H9 (cell line): ENCODE results near the gene GYG1. TPM values are rescaled to one million over a fixed set of nuclear protein-coding genes. Genes with fewer than 3 reads are reported as not detected.

Experiments
- DNase-seq: peaks from one replicate; pipeline ENCODE4 v3.0.0-alpha.2; 2017
- H2AFZ ChIP-seq: one replicate; pipeline ENCODE4 v1.6.1; 2013; ENCODE audit warnings: mild to moderate bottlenecking, low read length, control low read depth, moderate library complexity
- H2AK5ac ChIP-seq: 2 replicates; pipeline ENCODE4 v1.6.1; 2013; ENCODE audit warnings: low read length, control low read depth, mixed read lengths; ENCODE audit not compliant: insufficient read length
- H2BK120ac ChIP-seq: one replicate; pipeline ENCODE4 v1.6.1; 2013; ENCODE audit warnings: low read depth, mild to moderate bottlenecking, low read length, control low read depth, inconsistent platforms; ENCODE audit not compliant: poor library complexity, severe bottlenecking
- H2BK12ac ChIP-seq: 2 replicates; pipeline ENCODE4 v1.6.1; 2013; ENCODE audit warnings: low read length, control low read depth, mixed read lengths, low read depth; ENCODE audit not compliant: insufficient read length
- H2BK15ac ChIP-seq: 2 replicates; pipeline ENCODE4 v1.6.1; 2013; ENCODE audit warnings: low read depth, low read length, control low read depth
- H2BK20ac ChIP-seq: one replicate; pipeline ENCODE4 v1.6.1; 2013; ENCODE audit warnings: low read depth, mild to moderate bottlenecking, low read length, control low read depth, inconsistent platforms; ENCODE audit not compliant: poor library complexity, severe bottlenecking
- H2BK5ac ChIP-seq: 2 replicates; pipeline ENCODE4 v1.6.1; 2013; ENCODE audit warnings: low read length, control low read depth, mixed read lengths; ENCODE audit not compliant: insufficient read length
- H3K14ac ChIP-seq: 2 replicates; pipeline ENCODE4 v1.6.1; 2013; ENCODE audit warnings: low read length, control low read depth; ENCODE audit not compliant: insufficient read depth
- H3K18ac ChIP-seq: 2 replicates; pipeline ENCODE4 v1.6.1; 2013; ENCODE audit warnings: low read depth, mild to moderate bottlenecking, mixed read lengths, low read length, control low read depth; ENCODE audit not compliant: insufficient read length
- H3K23ac ChIP-seq: 2 replicates; pipeline ENCODE4 v1.6.1; 2013; ENCODE audit warnings: low read length, control low read depth, mixed read lengths, low read depth; ENCODE audit not compliant: insufficient read length
- H3K23me2 ChIP-seq: 2 replicates; pipeline ENCODE4 v1.6.1; 2013; ENCODE audit warnings: low read depth, mild to moderate bottlenecking, mixed read lengths, low read length, control low read depth; ENCODE audit not compliant: insufficient read length, poor library complexity, severe bottlenecking
- H3K27ac ChIP-seq: 2 replicates; pipeline ENCODE4 v1.5.1; 2013; ENCODE audit warnings: low read length, control low read depth, mixed read lengths, low read depth; ENCODE audit not compliant: insufficient read length
- H3K27me3 ChIP-seq: 2 replicates; pipeline ENCODE4 v1.6.1; 2013; ENCODE audit warnings: low read length, control low read depth, inconsistent platforms; ENCODE audit not compliant: insufficient read depth
- H3K4ac ChIP-seq: 2 replicates; pipeline ENCODE4 v1.6.1; 2013; ENCODE audit warnings: low read depth, mild to moderate bottlenecking, control low read depth, inconsistent platforms, low read length, moderate library complexity
- H3K4me1 ChIP-seq: 2 replicates; pipeline ENCODE4 v1.6.1; 2013; ENCODE audit warnings: low read length, control low read depth, inconsistent platforms; ENCODE audit not compliant: insufficient read depth
- H3K4me2 ChIP-seq: 2 replicates; pipeline ENCODE4 v1.6.1; 2013; ENCODE audit warnings: low read length, control low read depth, mixed read lengths; ENCODE audit not compliant: insufficient read length, insufficient read depth
- H3K56ac ChIP-seq: 2 replicates; pipeline ENCODE4 v1.6.1; 2013; ENCODE audit warnings: low read depth, mild to moderate bottlenecking, mixed read lengths, low read length, control low read depth; ENCODE audit not compliant: insufficient read length
- H3K79me1 ChIP-seq: 2 replicates; pipeline ENCODE4 v1.6.1; 2013; ENCODE audit warnings: low read depth, mild to moderate bottlenecking, moderate library complexity, low read length, control low read depth, inconsistent platforms; ENCODE audit not compliant: insufficient read depth, poor library complexity, severe bottlenecking
- H3K79me2 ChIP-seq: 2 replicates; pipeline ENCODE4 v1.6.1; 2013; ENCODE audit warnings: low read length, control low read depth, inconsistent platforms; ENCODE audit not compliant: insufficient read depth
- H3K9ac ChIP-seq: 2 replicates; pipeline ENCODE4 v1.6.1; 2013; ENCODE audit warnings: low read length, control low read depth, mixed read lengths; ENCODE audit not compliant: insufficient read length; ENCODE audit errors: extremely low read depth
- H3K9me3 ChIP-seq: one replicate; pipeline ENCODE4 v1.6.1; 2013; ENCODE audit warnings: low read depth, low read length, inconsistent platforms; ENCODE audit not compliant: control insufficient read depth
- H3T11ph ChIP-seq: one replicate; pipeline ENCODE4 v1.6.1; 2013; ENCODE audit warnings: mild to moderate bottlenecking, low read length, control low read depth, inconsistent platforms
- H4K20me1 ChIP-seq: one replicate; pipeline ENCODE4 v1.6.1; 2013; ENCODE audit not compliant: control insufficient read depth, insufficient read length, insufficient read depth
- H4K5ac ChIP-seq: 2 replicates; pipeline ENCODE4 v1.6.1; 2013; ENCODE audit warnings: low read depth, mild to moderate bottlenecking, mixed read lengths, low read length, control low read depth; ENCODE audit not compliant: insufficient read length
- H4K8ac ChIP-seq: replicated peaks from 2 replicates; pipeline ENCODE4 v1.6.1; 2013; ENCODE audit warnings: low read length, control low read depth, mixed read lengths, low read depth; ENCODE audit not compliant: insufficient read length
- H4K91ac ChIP-seq: 2 replicates; pipeline ENCODE4 v1.6.1; 2013; ENCODE audit warnings: low read depth, mild to moderate bottlenecking, moderate library complexity, mixed read lengths, low read length, control low read depth; ENCODE audit not compliant: insufficient read length
- H3K27ac Mint-ChIP-seq, 3 experiments: 2 replicates in 2 of 3; 3 replicates in 1 of 3; pipeline ENCODE4 v1.8.0; 2020 to 2021; ENCODE audit warnings: mixed read lengths in 3 of 3, mild to moderate bottlenecking in 1 of 3, moderate library complexity in 1 of 3
- H3K27me3 Mint-ChIP-seq: 2 replicates; pipeline ENCODE4 v1.8.0; 2021; ENCODE audit warnings: low read depth, mild to moderate bottlenecking, moderate library complexity, mixed read lengths
- H3K36me3 Mint-ChIP-seq, 3 experiments: 2 replicates in 2 of 3; 3 replicates in 1 of 3; pipeline ENCODE4 v1.8.0; 2020 to 2021; ENCODE audit warnings: low read depth in 3 of 3, mixed read lengths in 3 of 3; ENCODE audit not compliant: insufficient read depth in 1 of 3
- H3K4me1 Mint-ChIP-seq, 2 experiments: 2 replicates each; pipeline ENCODE4 v1.8.0; 2020; ENCODE audit warnings: mixed read lengths in 2 of 2
- H3K4me3 Mint-ChIP-seq, 2 experiments: 2 replicates in 1 of 2; 3 replicates in 1 of 2; pipeline ENCODE4 v1.8.0; 2020 to 2021; ENCODE audit warnings: mild to moderate bottlenecking in 2 of 2, mixed read lengths in 2 of 2, moderate library complexity in 1 of 2
- H3K9me3 Mint-ChIP-seq, 2 experiments: 2 replicates in 1 of 2; 3 replicates in 1 of 2; pipeline ENCODE4 v1.8.0; 2020; ENCODE audit warnings: mild to moderate bottlenecking in 2 of 2, mixed read lengths in 2 of 2, moderate library complexity in 1 of 2
- WGBS: extraction: QIAGEN DNeasy Blood & Tissue Kit; methylation state at CpG from one replicate; pipeline ENCODE4 v1.1.7; 2013; ENCODE audit warnings: missing lambda C conversion rate, low lambda C conversion rate, mixed read lengths; ENCODE audit not compliant: insufficient read length; ENCODE audit errors: extremely low coverage; 5-methylcytosine and 5-hydroxymethylcytosine counted together
- total RNA-seq: library from RNA; stranded (reverse); gene quantifications from 2 replicates; pipeline ENCODE4 v1.2.1, GENCODE V29; 2021
- TF ChIP-seq, protein P1 (sequence below): fragments of 200-600 bp; sonication (generic); conservative IDR thresholded peaks from 3 replicates; pipeline ENCODE4 v1.8.0; 2021; ENCODE audit warnings: antibody characterized with exemption, mild to moderate bottlenecking

GYG1 gene
- total RNA-seq, 1 experiment from 2014 or later = 31.5 TPM

DNA sequence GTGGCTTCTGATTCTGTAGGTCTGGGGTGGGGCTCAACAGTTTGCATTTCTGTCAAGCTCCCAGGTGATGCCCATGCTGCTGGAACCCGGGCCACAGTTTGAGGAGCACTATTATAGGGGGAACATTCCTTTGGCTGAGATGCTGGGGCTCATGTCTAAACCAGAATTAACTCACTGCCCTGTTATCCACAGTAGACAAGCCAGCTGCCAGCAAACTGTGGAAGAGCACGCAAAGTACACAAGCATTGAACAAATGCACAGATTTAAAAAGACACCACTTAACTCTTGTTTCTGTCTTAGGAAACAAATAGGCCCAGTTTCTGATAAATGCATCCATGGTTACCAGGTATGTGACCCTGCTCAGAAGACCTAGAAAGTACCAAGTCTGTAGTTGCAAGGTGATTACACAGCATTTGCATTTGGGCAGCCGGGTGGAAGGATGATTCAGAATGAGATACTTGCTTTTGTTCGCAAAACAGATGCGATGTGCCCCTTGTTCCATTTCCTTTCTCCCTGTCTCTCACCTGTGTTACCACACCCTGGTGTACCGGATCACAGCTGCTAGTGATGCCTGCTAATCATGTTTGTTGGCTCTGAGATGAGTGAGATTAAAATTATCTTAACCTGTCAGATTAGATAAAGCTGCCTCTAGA lies 12.4 kb downstream of the GYG1 start:
- Mint-ChIP-seq H3K4me1 (peaks cover 34 to 35% of the 10 kb centered on the region in 2 experiments), H3K9me3 (no peaks in the 10 kb centered on the region; a peak in 1 of 5 replicates)

More for the DNA sequence above, 12.4 kb downstream of the GYG1 start:
- Histone ChIP-seq H3K14ac (no peak overlapping the region), H2AK5ac (no peak overlapping the region), H3K23me2 (no peaks in the 10 kb centered on the region), H3K23ac (no peak overlapping the region), H2BK20ac (no peak overlapping the region), H4K8ac (no peak overlapping the region), H3K79me1 (no peaks in the 10 kb centered on the region), H4K5ac (no peak overlapping the region), H3K4me1 (peaks cover 9% of the 10 kb centered on the region; the same call in 1 of the 2 replicates), H3K9ac (no peak overlapping the region), H3K4me2 (no peak overlapping the region), H3K18ac (no peak overlapping the region), H3K27ac (no peak overlapping the region), H2BK15ac (no peak overlapping the region), H2BK12ac (no peak overlapping the region), H2AFZ (no peak overlapping the region), H3K4ac (no peak overlapping the region), H3K27me3 (no peaks in the 10 kb centered on the region), H4K20me1 (no peaks in the 10 kb centered on the region), H4K91ac (no peak overlapping the region), H3K56ac (no peak overlapping the region), H3K9me3 (no peaks in the 10 kb centered on the region), H3K79me2 (no peaks in the 10 kb centered on the region), H3T11ph (no peak overlapping the region), H2BK120ac (no peak overlapping the region), H2BK5ac (no peak overlapping the region)
- no peak overlapping the region; a peak in 1 of 5 replicates for H3K4me3 Mint-ChIP-seq
- H3K27ac Mint-ChIP-seq = 0 out of 7 replicates have a peak overlapping the region, but pooled peaks of 1 of the 3 experiments have one; percentile 20
- no peaks in the 10 kb centered on the region for H3K27me3 Mint-ChIP-seq
- H3K36me3 Mint-ChIP-seq = peaks cover 0 to 12% (median 6%) of the 10 kb centered on the region in 3 experiments; a peak in 5 of 7 replicates
- WGBS = no CpG with 5 or more reads among the region's 6 CpGs
- TF ChIP-seq, protein P1, sequence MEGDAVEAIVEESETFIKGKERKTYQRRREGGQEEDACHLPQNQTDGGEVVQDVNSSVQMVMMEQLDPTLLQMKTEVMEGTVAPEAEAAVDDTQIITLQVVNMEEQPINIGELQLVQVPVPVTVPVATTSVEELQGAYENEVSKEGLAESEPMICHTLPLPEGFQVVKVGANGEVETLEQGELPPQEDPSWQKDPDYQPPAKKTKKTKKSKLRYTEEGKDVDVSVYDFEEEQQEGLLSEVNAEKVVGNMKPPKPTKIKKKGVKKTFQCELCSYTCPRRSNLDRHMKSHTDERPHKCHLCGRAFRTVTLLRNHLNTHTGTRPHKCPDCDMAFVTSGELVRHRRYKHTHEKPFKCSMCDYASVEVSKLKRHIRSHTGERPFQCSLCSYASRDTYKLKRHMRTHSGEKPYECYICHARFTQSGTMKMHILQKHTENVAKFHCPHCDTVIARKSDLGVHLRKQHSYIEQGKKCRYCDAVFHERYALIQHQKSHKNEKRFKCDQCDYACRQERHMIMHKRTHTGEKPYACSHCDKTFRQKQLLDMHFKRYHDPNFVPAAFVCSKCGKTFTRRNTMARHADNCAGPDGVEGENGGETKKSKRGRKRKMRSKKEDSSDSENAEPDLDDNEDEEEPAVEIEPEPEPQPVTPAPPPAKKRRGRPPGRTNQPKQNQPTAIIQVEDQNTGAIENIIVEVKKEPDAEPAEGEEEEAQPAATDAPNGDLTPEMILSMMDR = no peak
- DNase-seq = no peak
